Medulla oblongata (tissue), 1 donor: ENCODE data around the gene TTC27.

Experiments used
- DNase-seq: peaks from one replicate; pipeline ENCODE4 v3.0.0-alpha.2; 2015; ENCODE audit errors: extremely low spot score

The TTC27 gene

DNA sequence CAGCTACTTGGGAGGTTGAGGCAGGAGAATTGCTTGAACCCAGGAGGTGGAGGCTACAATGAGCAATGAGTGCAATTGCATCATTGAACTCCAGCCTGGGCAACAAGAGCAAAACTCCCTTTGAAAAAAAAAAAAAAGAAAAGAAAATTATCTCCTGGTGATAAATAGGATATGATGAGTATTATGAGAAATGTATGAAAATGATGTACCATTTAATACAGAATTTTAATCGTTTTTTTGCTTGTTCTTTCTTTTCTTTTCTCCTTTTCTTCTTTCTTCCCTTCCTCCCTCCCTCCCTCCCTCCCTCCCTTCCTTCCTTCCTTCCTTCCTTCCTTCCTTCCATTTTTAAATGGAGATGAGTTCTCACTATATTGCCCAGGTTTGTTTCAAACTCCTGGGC lies 40.4 kb downstream of the TTC27 start:
- DNase-seq, result no peak

DNA sequence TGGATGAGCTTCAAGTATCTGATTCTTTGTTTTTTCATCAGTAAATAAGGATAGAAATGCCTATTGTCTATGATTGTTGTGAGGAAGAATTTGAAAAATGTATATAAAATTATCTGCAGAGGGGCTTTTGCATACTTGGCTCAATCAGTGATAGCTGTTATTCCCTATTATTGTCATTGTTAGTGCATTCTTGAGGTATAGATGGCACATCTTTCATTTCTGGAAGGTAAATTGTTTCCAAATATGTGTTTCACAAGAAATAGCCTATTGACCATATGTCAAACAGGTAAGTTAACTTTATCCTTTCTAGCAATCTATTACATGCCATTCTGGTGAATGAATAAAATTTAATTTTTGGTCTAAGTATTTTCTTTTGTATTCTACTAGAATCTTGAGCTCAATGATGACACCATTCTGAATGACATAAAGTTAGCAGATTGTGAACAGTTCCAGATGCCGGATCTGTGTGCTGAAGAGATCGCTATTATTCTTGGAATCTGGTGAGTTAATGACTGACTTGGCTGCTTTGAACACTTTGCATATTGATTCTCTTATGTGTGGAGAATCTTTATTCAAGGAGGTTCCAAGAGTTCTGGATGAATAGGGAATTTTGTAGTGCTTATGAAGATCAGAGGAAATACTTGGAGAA lies 44.2 kb downstream of the TTC27 start:
- no peak for DNase-seq

DNA sequence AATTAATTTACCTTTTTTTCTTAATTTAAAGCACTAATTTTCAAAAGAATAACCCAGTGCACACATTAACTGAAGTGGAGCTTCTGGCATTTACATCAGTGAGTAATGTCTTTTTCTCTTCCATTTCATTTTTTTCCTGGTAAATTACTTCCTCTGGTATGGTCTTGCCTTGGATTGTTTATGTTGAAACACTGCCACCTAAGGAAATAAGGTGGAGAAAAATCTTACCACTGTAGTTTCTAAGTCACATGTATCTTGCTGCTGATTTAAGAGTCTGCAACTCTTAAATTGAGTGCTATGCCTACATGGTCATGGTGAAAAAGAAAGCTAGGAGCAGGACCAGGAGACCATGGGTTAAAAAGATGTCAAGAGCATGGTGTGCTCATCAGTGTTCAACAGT lies 51.0 kb downstream of the TTC27 start:
- no peak for DNase-seq

DNA sequence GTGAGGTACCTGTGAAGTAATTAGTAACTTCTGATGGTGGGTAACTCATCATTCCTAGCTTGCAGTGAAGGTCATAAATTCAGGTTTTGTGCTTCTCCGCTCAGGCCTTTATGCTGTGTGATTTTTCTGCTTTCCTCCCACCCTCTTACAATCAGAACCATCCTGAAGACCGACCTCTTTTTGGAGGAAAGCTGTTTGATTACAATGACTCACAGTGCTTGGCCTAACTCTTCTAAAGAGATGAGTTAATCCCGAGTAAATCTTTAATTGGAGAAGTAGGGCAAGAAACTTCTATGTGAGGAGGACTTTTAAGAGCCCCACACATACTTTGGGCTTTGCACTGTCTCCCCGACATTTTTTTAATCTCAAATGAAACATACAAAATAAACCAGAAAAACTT lies 53.1 kb downstream of the TTC27 start:
- no peak for DNase-seq

DNA sequence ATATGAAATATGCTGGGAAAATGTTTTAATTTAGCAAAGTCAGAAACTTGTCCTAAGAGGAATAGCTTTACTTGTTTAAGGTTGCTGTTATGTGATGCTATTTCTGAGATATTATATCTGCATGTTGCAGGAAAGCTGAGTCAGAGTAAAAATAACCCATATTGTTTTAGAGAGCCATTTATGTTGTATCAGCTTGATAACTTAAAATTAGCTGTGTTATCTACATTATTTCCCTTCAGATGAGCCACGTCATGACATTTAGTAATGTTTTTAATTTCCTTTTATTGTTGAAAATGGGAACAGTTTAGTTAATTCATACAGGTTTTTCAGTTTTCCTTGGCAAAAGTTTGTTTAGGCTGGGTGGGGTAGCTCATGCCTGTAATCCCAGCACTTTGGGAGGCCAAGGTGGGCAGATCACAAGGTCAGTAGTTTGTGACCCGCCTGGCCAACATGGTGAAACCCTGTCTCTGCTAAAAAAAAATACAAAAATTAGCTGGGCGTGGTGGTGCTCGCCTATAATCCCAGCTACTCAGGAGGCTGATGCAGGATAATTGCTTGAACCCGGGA lies 55.8 kb downstream of the TTC27 start:
- DNase-seq, result no peak

DNA sequence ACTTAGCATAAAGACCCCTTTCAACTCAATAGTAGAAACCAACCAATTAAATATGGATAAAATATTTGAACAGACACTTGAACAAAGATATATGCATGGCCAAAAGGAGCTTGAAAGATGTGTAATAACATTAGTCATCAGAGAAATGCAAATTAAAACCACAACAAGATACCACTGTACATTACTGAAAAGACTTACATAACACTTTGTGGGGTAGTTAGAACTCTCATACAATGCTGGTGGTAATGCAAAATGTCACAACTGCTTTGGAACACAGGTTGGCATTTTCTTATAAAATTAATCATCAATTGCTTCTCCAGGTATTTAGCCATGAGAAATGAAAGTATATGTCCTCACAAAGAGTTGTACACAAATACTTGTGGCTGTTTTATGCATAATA lies 60.7 kb downstream of the TTC27 start:
- DNase-seq, result no peak

DNA sequence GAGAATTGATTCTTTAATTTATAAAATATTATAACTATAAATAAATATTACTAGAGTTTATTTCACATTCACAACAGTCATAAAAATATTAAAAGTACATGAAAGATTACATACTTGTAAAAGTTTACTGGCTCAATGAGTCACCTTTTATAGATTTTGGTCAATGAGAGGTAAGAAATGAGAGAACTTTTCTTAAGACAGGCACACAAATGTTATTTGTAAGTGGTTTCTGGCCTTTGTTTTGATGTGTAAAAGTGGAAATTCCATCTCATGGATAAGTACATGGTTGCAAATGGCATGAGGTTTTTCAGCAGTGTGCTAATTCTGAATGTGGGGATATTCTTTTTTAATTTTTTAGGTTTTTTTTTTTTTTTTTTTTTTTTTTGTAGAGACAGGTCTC lies 63.8 kb downstream of the TTC27 start:
- no peak for DNase-seq

DNA sequence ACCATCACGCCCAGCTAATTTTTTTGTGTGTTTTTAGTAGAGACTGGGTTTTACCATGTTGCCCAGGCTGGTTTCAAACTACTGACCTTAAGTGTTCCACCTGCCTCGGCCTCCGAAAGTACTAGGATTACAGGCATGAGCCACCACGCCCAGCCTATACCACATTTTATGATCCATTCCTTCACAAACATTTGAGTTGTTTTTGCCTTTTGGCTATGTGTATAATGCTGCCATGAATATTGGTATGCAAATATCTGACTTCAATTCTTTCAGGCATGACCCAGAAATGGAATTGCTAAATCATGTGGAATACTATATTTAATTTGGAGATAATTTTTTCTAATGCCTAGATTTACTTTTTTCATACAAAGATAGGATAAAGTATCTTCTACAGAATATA lies 68.6 kb downstream of the TTC27 start:
- DNase-seq, result no peak

DNA sequence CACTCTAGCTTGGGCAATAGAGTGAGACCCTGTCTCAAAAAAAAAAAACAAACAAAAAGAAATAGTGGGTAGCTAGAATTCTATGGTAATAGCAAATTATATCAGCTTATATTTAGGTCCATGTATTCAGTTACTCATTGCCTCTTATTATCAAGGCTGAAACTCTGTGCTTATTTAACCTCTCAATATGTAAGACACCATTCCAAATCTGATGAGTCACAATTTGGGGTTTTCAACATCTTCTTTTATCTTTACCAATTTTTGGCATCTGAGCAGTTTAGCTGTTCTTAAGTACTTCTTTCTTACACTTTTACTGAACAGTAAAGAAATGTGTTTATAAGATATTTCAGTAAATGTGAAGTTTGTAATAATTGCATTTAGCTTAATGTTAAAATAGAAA lies 69.3 kb downstream of the TTC27 start:
- DNase-seq, result no peak

DNA sequence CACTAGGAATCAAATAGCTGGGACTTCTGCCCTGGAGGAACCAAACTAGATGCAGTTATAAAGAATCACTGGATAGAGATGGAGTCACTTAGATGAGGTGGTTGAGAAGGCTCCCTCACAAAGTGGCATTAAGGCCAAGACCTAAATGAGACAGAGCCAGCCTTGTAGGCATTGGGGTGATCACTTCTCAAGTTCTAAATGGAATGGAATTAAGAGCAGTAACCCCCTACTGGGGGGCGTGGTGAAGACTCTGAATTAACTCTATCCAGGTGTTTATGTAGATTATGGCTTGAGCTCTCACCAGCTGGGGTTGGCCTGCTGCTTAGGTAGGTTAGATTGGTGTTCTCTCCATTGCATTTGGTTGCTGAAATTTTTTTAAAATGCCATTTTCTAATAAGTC lies 71.3 kb downstream of the TTC27 start:
- DNase-seq, result no peak

DNA sequence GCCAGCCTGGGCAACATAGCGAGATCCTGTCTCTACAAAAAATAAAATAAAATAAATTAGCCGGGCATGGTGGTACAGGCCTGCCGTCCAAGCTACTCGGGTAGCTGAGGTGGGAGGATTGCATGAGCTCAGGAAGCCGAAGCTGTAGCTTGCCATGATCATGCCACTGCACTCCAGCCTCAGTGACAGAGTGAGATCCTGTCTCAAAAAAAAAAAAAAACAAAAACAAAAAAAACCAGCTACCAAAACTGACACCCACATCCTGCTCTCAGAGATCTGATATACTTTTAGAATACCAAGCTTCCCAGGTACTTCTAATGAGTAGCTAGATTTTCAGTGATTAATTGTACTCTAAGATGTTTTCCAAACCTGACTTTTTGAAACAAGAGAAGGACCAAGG lies 74.0 kb downstream of the TTC27 start:
- DNase-seq, result no peak

DNA sequence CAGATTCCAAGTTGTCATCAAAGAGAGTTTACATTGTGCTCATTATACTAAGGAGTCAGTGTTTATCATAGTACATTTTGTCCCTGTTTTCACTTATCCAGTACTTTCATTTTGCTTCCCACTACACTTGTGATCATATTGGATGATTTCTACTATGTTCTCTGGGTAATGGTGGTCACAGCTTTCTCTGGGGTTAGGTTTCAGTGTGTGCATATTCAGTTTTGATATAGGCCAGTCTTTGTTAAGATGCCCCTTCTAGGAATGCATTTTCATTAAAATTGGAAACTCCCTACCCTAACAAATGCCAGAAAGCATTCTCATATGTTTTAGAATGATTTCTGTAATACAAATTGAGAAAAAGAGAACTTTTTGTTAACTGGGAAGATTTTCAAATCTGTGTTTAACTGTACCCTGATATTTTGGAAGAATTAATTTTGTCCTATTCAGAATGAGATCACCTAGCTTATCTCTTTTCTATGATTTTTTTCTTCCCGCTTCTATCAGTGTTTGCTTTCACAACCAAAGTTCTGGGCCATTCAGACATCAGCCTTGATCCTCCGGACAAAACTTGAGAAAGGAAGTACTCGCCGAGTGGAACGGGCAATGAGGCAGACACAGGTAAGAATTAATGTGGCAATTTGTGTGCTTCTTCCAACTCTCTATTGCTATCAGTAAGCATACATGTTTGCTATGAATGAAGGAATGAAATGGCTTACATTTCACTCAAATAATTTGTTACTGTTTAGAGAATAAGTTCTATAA lies 74.6 kb downstream of the TTC27 start:
- no peak for DNase-seq

DNA sequence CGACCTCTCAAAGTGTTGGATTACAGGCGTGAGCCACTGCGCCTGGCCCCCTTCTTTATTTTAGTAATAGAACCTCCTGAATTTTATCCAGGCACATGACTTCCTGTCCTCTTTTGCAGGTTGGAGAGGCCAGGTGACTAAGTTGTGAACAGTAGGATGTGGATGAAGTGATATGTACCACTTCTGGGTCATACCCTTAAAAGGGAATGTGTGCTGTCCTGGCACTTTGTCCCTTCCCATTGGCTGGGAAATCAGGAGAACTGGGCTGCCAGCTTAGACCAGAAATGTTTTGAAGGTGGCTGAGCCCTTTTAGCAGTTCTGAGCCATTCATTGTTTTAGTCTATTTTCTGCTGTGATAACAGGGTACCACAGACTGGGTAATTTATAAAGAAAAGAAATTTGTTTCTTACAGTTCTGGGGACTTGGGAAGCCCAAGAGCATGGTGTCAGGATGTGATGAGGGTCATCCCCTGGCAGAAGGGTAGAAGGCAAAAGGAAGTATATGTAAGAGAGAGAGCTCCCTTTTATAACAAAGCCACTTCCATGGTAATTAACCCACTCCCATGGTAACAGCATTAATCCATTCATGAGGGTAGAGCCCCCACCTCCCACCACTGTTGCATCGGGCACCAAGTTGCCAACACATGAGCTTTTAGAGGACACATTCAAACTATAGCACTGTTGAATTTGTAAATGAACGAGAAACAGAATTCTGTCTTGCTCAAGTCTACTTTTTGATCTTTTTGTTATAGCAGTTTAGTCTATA lies 79.1 kb downstream of the TTC27 start:
- no peak for DNase-seq

DNA sequence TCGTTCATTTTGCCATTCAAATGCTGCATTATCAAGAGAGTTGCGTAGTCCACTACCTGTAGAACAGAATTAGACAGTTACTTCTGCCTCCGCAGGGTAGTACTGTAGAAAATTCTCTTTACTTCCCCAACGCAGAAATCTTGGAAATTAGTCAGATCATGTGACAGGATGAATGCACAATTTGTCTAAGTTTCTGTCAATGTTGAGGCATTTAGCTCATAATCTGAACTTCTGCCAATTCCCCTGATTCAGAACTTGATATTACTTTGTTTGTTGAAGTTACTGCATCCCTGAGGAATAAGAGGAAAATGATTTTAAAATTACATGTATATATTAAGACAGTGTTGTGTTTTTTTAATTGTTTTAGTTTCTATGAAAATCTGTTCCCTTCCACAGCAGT lies 83.4 kb downstream of the TTC27 start:
- peak; percentile 47 for DNase-seq

DNA sequence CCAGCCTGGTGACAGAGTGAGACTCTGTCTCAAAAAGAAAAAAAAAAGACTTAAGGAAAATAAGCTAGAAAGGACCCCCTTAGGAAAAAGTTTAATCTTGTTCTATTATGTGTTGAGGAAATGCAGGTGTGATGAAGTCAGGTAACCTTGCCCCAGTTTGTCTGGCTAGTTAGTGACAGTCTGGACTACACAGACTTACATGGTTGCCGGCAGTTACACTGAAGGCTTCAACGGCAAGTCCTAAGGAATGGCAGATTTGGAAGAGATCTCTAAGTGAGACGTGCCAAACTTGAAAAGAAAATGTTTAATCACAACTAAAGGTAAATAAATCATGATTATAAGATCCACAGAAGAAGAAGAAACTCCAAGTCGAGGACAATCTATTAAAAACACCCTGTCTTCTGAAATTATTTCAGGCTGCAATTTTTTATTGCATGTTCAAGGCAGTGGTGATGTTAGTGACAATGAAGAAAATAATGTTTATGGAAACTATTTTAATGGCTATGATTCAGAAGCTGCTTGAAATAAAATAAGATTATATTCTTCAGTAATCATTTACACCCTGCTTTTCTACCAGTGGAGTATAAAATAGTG lies 84.2 kb downstream of the TTC27 start:
- DNase-seq, result no peak

DNA sequence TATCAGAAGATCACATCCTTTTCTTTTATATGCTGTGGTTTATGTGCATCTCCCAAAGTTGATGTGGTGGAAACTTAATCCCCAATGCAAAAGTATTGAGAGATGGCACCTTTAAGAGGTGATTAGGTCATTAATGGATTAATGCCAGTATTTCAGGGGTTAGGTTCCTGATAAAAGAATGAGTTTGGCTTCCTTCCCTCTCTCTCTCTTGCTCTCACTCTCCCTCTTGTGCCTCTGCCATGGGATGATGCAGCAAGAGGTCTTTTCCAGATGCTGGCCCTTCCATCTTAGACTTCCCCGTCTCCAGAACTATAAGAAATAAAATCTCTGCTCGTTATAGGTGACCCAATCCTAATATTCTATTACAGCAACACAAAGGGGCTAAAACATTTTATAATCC lies 85.0 kb downstream of the TTC27 start:
- no peak for DNase-seq

DNA sequence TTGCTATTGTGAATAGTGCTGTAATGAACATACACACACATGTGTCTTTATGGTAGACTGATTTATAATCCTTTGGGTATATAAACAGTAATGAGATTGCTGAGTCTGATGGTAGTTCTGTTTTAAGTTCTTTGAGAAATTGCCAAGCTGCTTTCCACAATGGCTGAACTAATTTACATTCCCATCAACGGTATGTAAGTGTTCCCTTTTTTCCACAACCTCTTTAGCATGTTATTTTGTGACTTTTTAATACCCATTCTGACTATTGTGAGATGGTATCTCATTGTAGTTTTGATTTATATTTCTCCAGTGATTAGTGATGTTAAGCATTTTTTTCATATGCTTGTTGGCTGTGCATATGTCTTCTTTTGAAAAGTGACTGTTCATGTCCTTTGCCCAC lies 86.7 kb downstream of the TTC27 start:
- no peak for DNase-seq

DNA sequence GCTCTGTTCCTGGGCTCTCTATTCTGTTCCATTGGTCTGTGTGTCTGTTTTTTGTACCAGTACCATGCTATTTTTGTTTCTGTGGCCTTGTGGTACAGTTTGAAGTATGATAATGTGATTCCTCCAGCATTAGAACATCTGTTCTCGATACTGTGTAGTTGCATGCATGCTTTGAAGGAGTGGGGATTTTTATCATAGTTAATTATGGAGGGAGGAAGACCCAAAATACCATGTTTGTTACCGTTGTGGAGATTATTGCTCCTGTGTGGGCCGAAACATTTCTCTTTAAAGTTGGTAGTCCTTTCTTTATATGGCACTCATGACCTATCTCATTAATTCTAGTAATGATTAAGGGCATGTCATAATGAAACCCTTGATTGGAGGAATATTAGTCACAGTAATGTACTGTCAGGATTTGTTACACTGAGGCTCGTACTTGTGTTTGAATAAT lies 87.6 kb downstream of the TTC27 start:
- no peak for DNase-seq

DNA sequence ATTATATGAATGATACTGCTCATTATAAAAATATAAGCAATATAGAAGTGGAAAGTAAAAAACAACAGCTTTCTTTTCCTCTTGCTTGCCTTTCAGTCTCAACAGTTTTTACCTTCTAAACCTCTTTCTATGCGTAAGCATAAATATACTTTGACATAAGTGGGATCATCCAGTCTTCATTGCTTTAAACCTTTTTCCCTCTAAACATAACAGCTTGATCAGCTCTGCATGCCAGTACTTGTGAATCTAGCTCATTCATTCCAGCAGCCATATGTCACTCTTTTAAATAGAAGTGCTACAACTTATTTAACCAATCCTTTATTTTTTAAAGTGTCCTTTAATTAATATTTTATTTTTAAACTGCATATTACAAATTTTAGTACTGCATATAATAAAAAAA lies 88.1 kb downstream of the TTC27 start:
- DNase-seq, result no peak

DNA sequence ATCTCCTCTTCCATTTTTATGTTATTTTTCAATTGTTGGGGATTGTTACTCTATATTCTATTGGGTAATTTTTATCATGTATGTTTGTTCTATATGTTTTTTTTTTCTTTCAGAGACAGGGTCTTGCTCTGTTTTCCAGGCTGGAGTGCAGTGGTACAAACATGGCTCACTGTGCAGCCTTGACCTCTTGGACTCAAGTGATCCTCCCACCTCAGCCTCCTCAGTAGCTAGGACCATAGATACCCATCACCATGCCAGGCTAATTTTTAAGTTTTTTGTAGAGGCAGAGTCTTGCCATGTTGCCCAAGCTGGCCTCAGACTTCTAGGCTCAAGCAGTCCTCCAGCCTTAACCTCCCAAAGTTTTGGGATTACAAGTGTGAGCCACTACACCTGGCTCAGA lies 88.7 kb downstream of the TTC27 start:
- DNase-seq, result no peak

DNA sequence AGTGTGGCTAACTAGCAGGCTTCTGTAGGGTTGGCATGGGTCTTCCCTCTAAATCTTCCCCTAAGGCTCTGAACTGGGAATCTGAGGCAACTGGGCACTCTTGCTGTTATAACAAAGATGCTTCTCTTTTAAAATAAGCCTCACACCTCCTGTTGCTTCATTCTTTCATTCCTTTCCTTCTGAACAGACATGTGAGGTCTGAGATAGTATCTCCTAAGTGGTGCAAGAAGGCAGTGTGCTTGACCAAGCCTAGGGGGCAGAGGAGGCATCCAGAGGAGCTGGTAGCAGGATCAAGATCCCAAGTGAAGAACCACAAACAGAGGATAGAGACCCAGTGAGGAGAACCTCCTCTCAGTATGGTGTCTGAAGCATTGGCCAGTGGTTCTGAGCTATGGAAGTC lies 90.9 kb downstream of the TTC27 start:
- no peak for DNase-seq

DNA sequence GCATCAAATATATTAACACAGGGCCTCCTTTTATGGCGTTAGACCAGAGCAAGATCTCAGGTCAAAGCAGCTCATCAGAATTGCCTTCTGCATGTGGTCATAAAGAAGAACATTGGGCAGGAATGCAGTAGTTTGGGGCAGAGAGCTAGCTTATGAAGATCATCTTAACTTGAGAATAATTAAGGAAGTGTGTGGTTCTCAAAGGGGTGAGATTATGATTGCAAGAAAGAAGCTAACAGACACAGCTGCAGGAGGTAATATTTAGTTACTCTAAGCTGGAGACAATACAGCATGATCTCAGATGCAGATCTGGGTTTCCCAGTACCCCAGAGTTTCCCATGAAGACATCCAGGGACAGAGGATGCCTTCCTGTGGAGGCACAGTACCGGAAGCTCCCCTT lies 91.6 kb downstream of the TTC27 start:
- DNase-seq, result no peak
